IPS-20b (cell line): ENCODE results near the gene EEIG1.
A peak's percentile ranks its signal among the peaks of the same experiment; 100 is the strongest.
"Not testable (repeated sequence)": the region's sequence is repeated elsewhere in the genome, so short reads cannot be mapped to it uniquely, and the experiment has no call there.

Experiments
- H3K27ac ChIP-seq: one replicate; pipeline ENCODE4 v1.5.1; 2013; ENCODE audit warnings: low read length
- H3K27me3 ChIP-seq: 2 replicates; pipeline ENCODE4 v1.6.1; 2013; ENCODE audit warnings: mild to moderate bottlenecking, low read length, inconsistent platforms; ENCODE audit not compliant: insufficient read depth
- H3K36me3 ChIP-seq: 2 replicates; pipeline ENCODE4 v1.6.1; 2013; ENCODE audit warnings: low read depth, mild to moderate bottlenecking, inconsistent platforms, low read length, moderate library complexity; ENCODE audit not compliant: insufficient read depth
- H3K4me1 ChIP-seq: 2 replicates; pipeline ENCODE4 v1.6.1; 2013; ENCODE audit warnings: mild to moderate bottlenecking, control low read depth, inconsistent platforms, low read length, moderate library complexity; ENCODE audit not compliant: insufficient read depth
- H3K4me3 ChIP-seq: 2 replicates; pipeline ENCODE4 v1.5.1; 2013; ENCODE audit warnings: mild to moderate bottlenecking, low read length, inconsistent platforms
- H3K9ac ChIP-seq: 2 replicates; pipeline ENCODE4 v1.6.1; 2013; ENCODE audit warnings: low read depth, mild to moderate bottlenecking, inconsistent platforms, low read length, moderate library complexity
- H3K9me3 ChIP-seq: 2 replicates; pipeline ENCODE4 v1.6.1; 2013; ENCODE audit warnings: mild to moderate bottlenecking, low read depth, low read length, inconsistent platforms; ENCODE audit not compliant: insufficient read depth

Gene EEIG1

GRCh38 chr9:127980706-127981558, at the start of gene EEIG1:
EEIG1 (minus strand) TSS chr9:127980989; CDS start chr9:127980137, 852 bp downstream.
- Histone ChIP-seq H3K9ac (peak within 1 kb of the TSS; percentile 95), H3K27me3 (no peaks in the 10 kb centered on the region), H3K4me1 (peaks cover 15% of the 10 kb centered on the region; the same call in 1 of the 2 replicates), H3K27ac (peak within 1 kb of the TSS; percentile 92), H3K36me3 (peaks cover 5% of the 10 kb centered on the region; the same call in 1 of the 2 replicates), H3K9me3 (no peaks in the 10 kb centered on the region), H3K4me3 (peak within 1 kb of the TSS; percentile 89)

GRCh38 chr9:128027705-128028104, 46.9 kb upstream of the EEIG1 start:
- Histone ChIP-seq H3K9ac (no peak overlapping the region), H3K27ac (no peak overlapping the region), H3K9me3 (no peaks in the 10 kb centered on the region), H3K27me3 (no peaks in the 10 kb centered on the region), H3K36me3 (no peaks in the 10 kb centered on the region), H3K4me1 (peaks cover 2% of the 10 kb centered on the region; the same call in 1 of the 2 replicates), H3K4me3 (no peak overlapping the region)

DNA sequence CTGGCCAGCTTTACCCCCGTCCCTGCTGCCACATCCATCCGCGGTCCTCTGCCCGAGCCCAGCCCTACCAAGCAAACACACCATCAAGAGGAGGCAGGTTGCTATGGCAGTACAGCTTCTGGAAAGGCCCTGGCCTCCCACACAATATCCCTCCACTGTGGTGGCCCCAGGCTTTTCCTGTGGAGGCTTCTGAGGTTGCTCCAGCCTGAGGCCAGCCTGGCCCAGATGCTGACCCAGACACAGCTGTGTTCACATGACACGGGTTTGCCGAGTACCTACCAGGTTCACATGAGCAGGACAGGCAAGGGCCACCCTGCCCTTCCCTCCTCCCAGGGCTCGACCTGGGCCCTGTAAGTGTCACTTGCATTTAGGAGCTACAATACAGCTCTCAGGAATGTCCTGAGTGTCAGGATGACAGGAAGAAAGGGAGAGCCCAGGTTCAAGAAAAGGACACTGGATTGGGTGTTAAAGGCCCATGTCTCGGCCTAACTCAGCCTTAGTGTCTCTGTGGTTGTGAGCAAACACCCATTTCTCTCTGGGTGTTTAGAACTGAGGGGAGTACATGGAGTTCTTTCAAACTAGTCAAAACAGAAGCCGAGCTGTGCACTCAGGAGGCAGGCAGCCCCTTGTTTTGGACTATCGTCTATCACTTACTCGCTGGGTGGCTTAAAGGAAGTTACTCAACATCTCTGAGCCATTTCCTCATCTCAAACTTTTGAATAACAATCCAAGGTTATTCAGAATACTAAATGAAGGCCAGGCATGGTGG, 46.2 kb upstream of the EEIG1 start:
- H3K27me3 ChIP-seq, result no peaks in the 10 kb centered on the region
- peaks cover 2% of the 10 kb centered on the region; the same call in 1 of the 2 replicates for H3K4me1 ChIP-seq
- no peak overlapping the region for H3K9ac ChIP-seq
- no peaks in the 10 kb centered on the region for H3K9me3 ChIP-seq
- H3K36me3 ChIP-seq, result no peaks in the 10 kb centered on the region
- H3K4me3 ChIP-seq, result no peak overlapping the region
- no peak overlapping the region for H3K27ac ChIP-seq

GRCh38 chr9:128026255-128026772, 45.5 kb upstream of the EEIG1 start:
- no peaks in the 10 kb centered on the region for H3K36me3 ChIP-seq
- H3K27me3 ChIP-seq, result no peaks in the 10 kb centered on the region
- H3K27ac ChIP-seq, result no peak overlapping the region
- H3K4me3 ChIP-seq, result no peak overlapping the region
- no peaks in the 10 kb centered on the region for H3K9me3 ChIP-seq
- H3K4me1 ChIP-seq, result peaks cover 2% of the 10 kb centered on the region; the same call in 1 of the 2 replicates
- no peak overlapping the region for H3K9ac ChIP-seq

GRCh38 chr9:128025736-128026135, 44.9 kb upstream of the EEIG1 start:
- no peak overlapping the region for H3K9ac ChIP-seq
- peaks cover 2% of the 10 kb centered on the region; the same call in 1 of the 2 replicates for H3K4me1 ChIP-seq
- no peaks in the 10 kb centered on the region for H3K36me3 ChIP-seq
- no peaks in the 10 kb centered on the region for H3K9me3 ChIP-seq
- H3K27me3 ChIP-seq, result no peaks in the 10 kb centered on the region
- H3K4me3 ChIP-seq, result no peak overlapping the region
- no peak overlapping the region for H3K27ac ChIP-seq

- Histone ChIP-seq H3K27ac (no peak overlapping the region), H3K4me3 (no peak overlapping the region), H3K4me1 (peaks cover 2% of the 10 kb centered on the region; the same call in 1 of the 2 replicates), H3K9ac (no peak overlapping the region), H3K27me3 (no peaks in the 10 kb centered on the region), H3K9me3 (no peaks in the 10 kb centered on the region), H3K36me3 (no peaks in the 10 kb centered on the region)
These were observed 44.0 kb upstream of the EEIG1 start for GRCh38 chr9:128024761-128025308.

- not testable (repeated sequence) for H3K9me3 ChIP-seq, H3K4me1 ChIP-seq, H3K36me3 ChIP-seq, H3K9ac ChIP-seq, H3K27ac ChIP-seq, H3K4me3 ChIP-seq, H3K27me3 ChIP-seq
These were observed 42.9 kb upstream of the EEIG1 start for GRCh38 chr9:128023671-128024070.

GRCh38 chr9:128022886-128023285, 42.1 kb upstream of the EEIG1 start:
- Histone ChIP-seq H3K9ac (no peak overlapping the region), H3K36me3 (no peaks in the 10 kb centered on the region), H3K4me3 (no peak overlapping the region), H3K4me1 (peaks cover 2% of the 10 kb centered on the region; the same call in 1 of the 2 replicates), H3K9me3 (no peaks in the 10 kb centered on the region), H3K27me3 (no peaks in the 10 kb centered on the region), H3K27ac (no peak overlapping the region)

GRCh38 chr9:128021098-128021497, 40.3 kb upstream of the EEIG1 start:
- H3K9ac ChIP-seq, result no peak overlapping the region
- no peak overlapping the region for H3K27ac ChIP-seq
- H3K9me3 ChIP-seq, result no peaks in the 10 kb centered on the region
- no peaks in the 10 kb centered on the region for H3K4me1 ChIP-seq
- H3K36me3 ChIP-seq, result no peaks in the 10 kb centered on the region
- H3K4me3 ChIP-seq, result no peak overlapping the region
- no peaks in the 10 kb centered on the region for H3K27me3 ChIP-seq

DNA sequence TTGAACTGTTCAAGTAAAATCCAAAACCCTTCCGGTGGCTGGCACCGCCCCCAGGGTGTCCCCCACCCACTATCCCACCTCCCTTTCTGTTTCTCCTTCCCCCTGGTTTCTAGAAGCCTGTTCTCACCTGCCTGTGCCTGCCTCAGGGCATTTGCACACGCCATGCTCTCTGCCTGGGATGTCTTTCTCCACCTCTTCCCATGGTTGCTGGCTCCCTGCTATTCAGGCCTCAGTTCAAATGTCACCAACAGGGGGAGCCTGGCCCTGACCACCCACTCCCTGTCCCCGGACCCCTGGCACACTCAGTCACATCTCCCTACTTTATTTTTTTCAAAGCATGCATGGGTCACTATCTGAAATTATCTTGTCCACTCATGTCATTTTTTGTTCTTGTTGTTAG, 39.9 kb upstream of the EEIG1 start:
- Histone ChIP-seq H3K36me3 (no peaks in the 10 kb centered on the region), H3K9ac (no peak overlapping the region), H3K4me3 (no peak overlapping the region), H3K9me3 (no peaks in the 10 kb centered on the region), H3K27ac (no peak overlapping the region), H3K4me1 (no peaks in the 10 kb centered on the region), H3K27me3 (no peaks in the 10 kb centered on the region)

GRCh38 chr9:128015696-128016095, 34.9 kb upstream of the EEIG1 start:
- Histone ChIP-seq H3K4me3 (no peak overlapping the region), H3K27ac (no peak overlapping the region), H3K9me3 (no peaks in the 10 kb centered on the region), H3K4me1 (peaks cover 4% of the 10 kb centered on the region; the same call in 1 of the 2 replicates), H3K27me3 (no peaks in the 10 kb centered on the region), H3K36me3 (no peaks in the 10 kb centered on the region), H3K9ac (no peak overlapping the region)
